ENCODE results near the gene ATP5MC3. TPM values are rescaled to one million over a fixed set of nuclear protein-coding genes. Genes with fewer than 3 reads are reported as not detected.

Gene ATP5MC3
- total RNA-seq, 1 donor from 2014 or later: 64.4 TPM

DNA sequence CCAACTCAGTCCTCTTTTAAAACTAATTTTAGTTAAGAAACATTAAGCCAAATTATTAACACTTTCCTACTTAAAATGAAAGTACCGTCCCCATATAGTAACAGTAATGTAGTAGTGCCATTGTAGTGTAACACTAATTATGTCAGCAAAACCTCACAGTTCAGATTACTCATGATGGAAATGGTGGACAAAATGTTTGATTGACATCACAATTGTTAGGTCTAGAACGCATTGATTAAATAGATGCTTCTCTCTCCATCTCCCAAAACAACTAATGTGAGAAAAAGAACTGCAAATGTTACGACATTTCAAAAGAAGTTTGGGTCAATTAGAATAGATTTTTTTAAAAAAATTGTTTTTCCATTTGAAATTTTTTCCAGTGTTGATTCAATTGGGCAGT, 12.3 kb downstream of the ATP5MC3 start:
- FAIRE-seq (no peak), DNase-seq (ENCODE audit: low spot score in 2 of 2) (no peak)

DNA sequence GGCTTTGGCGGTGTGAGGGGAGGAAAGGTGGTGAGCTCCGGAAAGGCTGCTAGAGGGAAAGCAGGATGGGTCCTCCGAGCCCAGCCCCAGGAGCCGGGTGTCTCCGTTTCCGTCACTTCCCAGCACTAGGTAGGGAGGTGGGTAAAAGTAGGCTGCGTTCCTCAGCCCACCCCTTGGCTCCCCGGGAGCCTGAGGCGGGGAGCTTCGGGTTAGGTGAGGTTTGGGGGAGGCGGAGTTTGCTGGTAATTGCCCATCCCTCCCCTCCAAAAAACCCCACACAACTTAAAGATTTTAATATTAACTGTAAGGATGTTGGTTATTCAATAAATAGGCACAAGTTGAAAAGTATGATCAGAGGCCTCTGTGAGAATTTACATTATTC, 13.0 kb downstream of the ATP5MC3 start:
- FAIRE-seq (no peak), DNase-seq (ENCODE audit: low spot score in 2 of 2) (no peak)

DNA sequence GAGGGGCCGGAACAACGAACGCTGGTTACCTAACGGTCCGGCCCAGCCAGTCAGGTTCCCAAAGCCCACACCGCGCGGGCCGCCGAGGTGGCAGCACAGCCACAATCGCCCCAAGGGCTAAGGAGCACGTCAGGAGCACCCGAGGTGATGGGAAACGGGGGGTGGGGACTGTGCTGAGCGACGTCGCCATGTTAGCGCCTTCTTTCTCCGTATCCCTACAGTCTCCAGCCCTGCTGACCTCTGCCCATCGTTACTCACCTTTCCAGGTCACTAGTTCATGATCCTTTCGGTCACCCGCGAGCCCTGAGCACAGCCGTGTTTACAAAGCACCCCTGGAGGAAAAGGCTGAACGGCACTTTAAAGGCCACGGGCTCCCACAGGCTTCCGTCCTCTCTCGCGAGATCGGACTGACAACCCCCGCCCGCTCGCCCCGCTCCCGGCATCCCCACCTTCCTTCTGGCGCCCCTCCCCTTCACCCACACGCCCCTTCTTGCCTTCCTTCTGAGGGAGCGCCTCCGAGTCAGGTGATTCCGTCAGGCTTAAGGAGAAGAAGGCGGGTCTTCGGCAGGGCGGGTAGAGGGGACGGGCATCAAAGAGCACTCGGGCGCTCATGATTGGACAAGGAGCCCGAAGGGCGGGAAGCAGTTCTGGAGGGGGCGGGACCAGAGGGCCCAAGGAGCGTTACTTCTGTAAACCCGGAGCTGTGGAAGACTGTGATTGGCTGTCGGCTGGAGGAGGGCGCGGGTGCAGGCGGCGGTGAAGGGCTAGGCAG, 13.5 kb downstream of the ATP5MC3 start, which contains the start of gene ATF2:
TSS of gene ATF2 (minus strand) at position 412 of the 772 bp plus-strand sequence. CDS start 31,760 bp downstream, outside the sequence.
- DNase-seq (ENCODE audit: low spot score in 2 of 2) (peak; percentile 74 to 88), FAIRE-seq (peak; percentile 75)

DNA sequence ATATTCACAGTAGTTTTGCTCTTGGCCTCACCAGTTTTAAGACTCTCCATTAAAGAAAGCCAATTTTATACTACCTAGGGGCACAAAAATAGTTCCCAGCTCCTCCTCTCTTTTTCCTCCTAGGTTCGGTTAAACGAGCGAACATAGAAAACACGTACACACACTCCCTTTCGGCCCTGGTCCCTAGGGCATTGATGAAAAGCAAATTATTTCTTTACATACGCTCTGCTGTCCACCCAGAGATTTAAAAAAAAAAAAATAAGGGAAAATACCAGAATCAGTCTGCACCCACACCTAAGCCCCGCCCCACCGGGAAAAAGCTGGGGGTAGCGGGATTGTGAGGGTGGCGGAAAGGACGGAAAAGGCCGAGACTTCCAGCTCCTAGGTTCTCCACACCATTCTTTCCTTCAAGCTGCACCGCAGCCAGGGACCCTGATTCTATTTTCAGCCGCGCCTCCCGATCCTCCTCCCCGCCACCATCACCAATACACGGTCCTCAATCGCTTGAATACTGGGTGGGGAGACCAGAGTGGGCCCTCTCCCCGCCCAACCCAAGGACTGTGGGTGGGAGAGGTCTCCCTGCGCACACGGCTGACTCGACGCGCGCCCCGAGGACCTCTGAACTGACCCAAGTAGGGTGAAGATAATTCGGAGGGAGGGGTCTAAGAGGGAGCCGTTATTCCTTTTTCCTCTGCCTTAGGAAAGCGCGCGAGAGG, 14.3 kb downstream of the ATP5MC3 start:
- DNase-seq (ENCODE audit: low spot score in 2 of 2): peak in 1 of 2 donors; percentile 18
- no peak for FAIRE-seq

DNA sequence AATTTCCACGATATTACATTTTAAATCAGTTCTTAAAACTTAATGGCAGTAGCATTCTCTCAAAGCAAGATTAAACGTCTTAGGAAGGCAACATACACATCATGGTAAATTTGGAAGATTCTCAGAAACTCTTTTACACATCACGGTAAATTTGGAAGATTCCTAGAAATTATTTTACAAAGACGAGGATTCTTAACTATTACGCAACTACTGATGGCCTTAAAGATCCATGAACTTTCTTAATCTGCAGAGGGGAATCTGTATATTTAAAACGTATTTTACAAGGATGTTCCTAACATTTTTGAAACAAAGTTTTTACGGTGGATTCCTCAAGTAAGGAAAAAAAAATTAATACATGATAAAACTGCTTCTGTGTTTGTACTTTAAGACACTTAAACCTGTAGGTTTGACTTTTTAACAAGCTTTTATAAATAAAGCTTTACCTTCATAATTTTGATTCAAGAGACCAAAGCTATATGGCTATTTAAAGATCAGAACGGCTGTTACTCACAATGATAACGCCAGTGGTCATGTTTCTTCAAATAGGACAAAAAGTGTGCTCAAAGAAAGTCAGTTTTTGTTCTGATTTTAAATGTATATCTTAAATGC, 15.2 kb downstream of the ATP5MC3 start:
- DNase-seq (ENCODE audit: low spot score in 2 of 2) (no peak), FAIRE-seq (no peak)

DNA sequence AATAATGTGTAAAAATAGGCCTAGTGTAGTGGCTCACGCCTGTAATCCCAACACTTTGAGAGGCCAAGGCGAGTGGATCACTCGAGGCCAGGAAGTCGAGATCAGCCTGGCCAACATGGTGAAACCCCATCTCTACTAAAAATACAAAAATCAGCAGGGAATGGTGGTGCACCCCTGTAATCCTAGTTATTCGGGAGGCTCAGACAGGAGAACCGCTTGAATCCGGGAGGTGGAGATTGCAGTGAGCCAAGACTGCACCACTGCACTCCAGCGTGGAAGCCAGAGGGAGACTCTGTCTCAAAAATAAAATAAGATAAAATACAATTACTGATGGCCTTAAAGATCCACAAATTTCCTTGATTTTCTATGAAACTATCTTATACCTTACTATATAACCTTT, 17.3 kb downstream of the ATP5MC3 start:
- DNase-seq (ENCODE audit: low spot score in 2 of 2): no peak
- FAIRE-seq: no peak

DNA sequence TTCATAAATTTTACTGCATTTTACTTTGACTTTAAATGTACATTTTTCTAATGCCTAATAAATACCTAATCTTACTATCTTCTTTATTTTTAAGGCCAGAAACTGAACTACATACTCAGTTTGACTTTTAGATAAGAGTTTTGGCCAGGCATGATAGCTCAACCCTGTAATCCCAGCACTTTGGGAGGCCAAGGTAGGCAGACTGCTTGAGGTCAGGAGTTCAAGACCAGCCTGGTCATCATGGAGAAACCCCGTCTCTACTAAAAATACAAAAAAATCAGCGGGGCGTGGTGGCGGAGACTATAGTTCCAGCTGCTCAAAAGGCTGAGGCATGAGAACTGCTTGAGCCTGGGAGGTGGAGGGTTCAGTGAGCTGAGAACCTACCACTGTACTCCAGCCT, 22.6 kb downstream of the ATP5MC3 start:
- DNase-seq (ENCODE audit: low spot score in 2 of 2) (no peak), FAIRE-seq (no peak)

DNA sequence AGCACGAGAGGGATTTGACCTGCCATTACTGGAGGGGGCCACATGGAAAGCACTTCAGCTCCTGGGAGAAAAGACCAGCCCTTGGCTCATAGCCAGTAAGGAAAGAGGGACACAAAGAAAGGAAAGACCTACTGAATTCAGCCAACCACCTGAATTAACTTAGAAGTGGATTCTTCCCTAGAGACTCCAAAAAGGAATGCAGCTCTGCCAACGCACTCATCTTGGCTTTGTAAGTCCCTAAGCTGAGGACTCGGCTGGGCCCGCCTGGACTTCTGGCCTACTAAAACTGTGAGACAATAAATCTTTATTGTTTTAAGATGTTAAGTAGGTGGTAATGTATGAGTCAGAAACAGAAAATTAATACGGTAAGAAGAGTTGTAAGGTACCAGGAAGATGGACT, 25.0 kb downstream of the ATP5MC3 start:
- FAIRE-seq (no peak), DNase-seq (ENCODE audit: low spot score in 2 of 2) (no peak)

DNA sequence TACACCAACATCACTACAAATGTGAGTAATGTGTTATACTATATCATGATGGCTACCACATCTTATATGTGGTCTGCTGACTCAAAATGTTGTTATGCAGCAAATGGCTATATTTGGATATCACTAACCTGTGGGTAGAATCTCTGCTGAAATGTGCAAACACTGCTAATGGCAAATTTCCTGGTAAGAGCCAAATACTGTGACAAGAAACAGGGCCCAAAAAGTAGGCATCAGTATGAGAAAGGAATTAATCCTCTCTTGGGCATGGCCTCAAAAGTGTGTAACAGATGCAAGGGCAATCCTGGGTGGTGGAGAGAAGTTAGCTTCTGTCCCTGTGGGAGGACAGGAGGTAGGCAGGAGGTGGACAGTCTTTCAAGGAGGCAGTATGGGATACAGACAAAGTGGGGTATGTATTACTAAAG, 26.8 kb downstream of the ATP5MC3 start:
- DNase-seq (ENCODE audit: low spot score in 2 of 2): no peak

DNA sequence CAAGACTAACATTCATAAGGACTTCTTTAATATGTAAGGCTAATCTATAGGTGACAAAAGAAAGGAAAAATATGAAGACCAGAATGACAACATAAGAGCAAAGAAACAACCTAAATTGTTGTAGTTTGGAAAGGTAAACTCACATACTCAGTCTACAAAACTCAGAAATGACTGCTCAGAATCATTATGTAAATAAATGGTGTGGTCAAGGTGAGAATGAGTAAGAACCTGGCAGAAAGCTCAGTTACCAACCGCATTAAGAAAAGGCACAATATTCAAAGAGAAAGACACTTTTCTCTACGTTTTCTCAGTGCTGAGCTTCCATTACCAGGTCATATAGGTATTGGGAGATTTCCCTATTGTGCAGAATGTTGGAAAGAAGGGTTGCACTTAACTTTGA, 29.3 kb downstream of the ATP5MC3 start:
- DNase-seq (ENCODE audit: low spot score in 2 of 2) (no peak), FAIRE-seq (no peak)

More for the DNA sequence above, 26.8 kb downstream of the ATP5MC3 start:
- no peak for FAIRE-seq

DNA sequence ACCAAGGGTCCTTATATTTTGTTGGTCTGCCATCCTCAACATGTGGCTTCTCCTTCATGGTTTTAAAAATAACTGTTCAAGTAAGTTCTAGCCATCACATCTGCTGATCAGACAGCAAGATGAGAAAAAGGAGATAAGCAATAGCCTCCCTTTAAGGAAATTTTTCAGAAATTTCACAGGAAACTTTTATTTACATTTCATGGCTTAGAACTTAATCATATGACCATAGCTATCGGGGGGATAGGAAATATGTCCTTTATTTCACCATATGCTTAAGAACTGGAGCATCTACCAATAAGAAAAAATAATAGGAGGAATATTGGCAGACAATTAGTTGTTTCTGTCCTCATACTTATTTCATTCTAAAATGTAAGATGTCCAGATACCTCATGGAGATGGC, 29.7 kb downstream of the ATP5MC3 start:
- FAIRE-seq (no peak), DNase-seq (ENCODE audit: low spot score in 2 of 2) (no peak)

DNA sequence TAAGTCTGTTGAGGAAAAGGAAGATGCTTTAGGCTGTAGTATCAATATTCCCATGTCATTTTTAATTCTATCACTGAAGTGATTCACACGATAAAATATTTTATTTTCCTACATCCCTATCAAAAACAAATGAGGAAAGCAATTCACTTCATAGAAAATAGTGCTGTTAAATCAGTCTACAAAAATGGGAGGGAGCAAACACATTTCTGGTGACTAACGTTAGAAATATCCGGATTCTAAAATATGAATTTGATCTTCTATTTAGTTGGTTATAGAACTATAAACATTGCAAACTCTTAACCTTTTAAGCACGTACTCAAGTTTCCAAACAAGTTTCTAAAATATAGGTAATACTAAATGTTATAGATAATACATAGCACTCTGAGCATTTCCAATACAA, 34.3 kb downstream of the ATP5MC3 start:
- no peak for DNase-seq (ENCODE audit: low spot score in 2 of 2)

DNA sequence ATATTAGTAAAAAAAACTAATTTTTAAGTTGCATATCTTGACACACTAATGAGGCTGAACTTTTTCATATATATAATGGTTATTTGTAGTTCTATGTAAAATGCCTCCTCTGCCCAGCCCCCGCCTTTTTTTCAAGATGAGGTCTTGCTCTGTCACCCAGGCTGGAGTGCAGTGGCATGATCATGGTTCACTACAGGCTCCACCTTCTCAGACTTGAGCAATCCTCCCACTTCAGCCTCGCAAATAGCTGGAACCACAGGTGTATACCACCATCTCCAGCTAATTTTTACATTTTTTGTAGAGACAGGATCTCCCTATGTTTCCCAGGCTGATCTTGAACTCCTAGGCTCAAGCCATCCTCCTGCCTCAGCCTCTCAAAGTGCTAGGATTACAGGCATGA, 37.8 kb downstream of the ATP5MC3 start:
- FAIRE-seq (no peak), DNase-seq (ENCODE audit: low spot score in 2 of 2) (no peak)

More for the DNA sequence above, 34.3 kb downstream of the ATP5MC3 start:
- peak; percentile 28 for FAIRE-seq

DNA sequence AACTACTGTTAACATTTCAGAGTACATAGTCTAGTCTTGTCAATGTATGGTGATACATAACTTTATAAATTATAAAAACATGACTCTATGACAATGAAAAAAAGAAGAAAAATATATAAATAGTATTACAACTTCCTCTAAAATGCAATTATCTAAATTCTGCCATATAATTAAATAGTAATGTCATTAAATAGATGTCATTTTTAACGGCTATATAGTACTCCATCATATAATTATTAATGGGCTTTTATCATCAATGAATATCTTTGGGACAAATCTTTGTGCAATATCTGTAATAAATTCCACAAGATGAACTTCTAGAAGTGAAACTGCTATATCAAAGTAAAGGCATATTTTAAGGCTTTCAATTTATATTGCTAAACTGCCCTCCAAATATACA, 38.3 kb downstream of the ATP5MC3 start:
- FAIRE-seq (no peak), DNase-seq (ENCODE audit: low spot score in 2 of 2) (no peak)

DNA sequence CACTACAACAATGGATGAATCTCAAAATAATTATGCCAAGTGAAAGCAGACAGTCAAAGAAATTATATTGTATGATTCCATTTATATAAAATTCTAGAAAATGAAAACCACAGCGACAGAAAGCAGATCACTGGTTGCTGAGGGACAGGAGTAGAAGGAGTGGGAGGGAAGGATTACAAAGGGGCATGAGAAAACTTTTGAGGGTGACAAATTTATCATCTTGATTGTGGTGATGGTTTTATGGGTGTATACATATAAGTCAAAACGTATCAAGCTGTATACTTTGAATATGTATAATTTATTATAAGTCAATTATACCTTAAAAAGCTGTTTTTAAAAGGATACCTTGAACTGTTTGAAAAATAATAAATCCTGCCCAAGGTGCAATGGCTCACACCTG, 41.2 kb downstream of the ATP5MC3 start:
- no peak for FAIRE-seq
- no peak for DNase-seq (ENCODE audit: low spot score in 2 of 2)

DNA sequence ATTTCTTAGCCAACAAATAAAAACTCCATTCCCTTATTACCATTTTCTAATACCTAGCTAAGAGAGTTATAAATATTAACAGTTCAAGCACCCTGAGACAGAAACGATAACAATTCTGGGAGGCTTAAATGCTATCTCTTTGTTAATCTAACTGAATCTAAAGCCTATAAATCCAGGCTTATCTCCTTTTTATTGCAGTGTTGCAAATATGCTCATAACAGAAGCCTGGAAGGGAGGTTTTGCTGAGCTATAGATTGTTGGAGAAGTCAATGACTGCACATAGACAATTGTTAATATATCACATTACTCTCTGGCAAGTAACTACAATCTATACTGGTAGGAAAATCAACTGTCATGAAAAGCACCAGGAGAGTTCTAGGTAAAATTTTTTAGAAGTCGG, 43.7 kb downstream of the ATP5MC3 start:
- DNase-seq (ENCODE audit: low spot score in 2 of 2) (no peak), FAIRE-seq (no peak)

DNA sequence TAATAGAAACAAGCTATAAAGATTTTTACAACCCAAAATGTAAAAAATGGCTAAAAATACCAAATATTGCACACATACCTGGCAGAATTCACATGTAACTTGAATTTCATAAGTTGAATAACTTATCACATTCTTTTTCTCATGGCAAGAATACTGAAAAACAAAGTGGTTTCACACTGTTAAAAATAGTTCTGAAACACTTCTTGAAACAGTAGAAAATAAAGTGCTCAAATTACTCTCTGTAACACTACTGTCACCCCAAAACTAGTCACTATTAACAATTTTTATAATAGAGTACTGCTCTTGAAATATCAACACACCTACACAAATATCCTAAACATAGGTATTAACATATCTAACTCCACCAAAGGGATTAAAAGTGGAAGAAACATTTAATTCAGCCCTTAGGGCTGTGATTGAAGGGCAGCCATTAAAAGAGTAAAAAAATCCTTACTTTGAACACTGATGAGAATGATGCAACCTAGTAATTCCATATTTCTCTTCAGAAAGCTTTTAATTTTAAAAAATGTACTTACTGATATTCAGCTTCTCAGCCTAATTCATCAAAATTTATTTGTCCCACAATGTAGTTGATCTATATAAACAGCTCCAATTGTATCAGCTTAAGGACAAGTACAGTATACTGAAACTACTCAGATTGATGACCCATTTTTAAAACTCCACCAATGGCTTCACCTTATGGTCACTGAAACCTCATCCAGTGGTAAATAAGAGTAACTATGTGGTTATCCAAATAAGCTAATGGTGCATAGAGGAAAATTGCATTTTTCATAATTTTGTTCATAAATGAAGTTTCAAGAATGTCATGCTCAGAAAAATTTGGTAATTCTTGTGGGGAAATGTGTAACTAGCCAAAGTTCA, 44.9 kb downstream of the ATP5MC3 start:
- no peak for FAIRE-seq
- no peak for DNase-seq (ENCODE audit: low spot score in 2 of 2)

DNA sequence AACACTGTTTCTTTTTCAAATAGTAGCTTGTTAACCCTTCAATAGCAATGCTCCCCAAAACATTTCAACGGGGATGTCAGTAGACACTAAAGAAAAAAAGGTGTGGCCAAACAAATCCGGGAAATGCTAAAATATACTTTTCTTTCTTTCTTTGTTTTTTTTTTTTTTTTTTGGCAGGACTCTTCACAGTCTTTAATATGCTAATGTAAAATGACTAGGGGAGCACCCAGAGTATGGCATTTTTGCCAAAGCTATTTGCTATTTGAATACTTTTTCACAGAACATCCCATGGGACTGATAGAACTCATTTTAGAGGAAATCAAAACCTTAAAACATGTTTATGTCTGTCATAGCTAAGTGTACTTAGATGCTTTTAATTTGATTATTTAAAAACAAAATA, 45.6 kb downstream of the ATP5MC3 start:
- no peak for FAIRE-seq

DNA sequence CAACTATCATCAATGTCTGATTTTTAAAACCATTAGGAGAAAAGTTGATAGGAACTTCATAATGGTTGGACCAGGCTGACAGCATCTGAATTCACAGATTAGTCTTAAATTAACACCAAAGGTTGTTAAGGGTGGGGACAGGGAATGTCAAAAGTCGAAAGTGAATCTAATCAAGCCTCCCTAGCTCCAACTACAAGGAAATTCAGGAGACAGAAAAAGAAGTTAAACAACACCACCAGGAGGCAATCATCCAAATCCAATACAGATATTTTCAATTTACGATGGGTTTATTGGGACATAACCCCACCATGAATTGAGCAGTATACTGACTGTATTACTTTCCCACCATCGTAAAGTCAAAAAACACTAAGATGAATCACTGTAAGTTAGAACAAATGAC, 46.3 kb downstream of the ATP5MC3 start:
- FAIRE-seq (no peak), DNase-seq (ENCODE audit: low spot score in 2 of 2) (no peak)

More for the DNA sequence above, 45.6 kb downstream of the ATP5MC3 start:
- no peak for DNase-seq (ENCODE audit: low spot score in 2 of 2)

DNA sequence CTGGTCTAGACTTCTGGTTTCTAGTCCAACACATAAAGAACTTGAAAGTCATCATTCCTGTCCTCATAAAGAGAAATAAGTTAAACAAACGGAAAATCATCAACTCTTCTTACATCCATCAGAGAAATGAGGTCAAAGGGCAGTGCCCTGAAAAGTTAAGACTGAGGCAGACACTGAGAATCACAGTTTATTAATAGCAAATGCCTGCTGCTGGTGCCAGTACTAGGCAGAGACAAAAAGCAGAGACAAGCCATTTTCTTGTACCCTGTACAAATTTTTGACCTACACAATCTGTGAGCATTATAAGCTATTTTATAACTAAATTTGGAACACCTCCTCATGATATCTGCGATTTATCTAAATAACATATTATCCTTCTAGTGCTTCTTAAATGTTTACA, 50.3 kb downstream of the ATP5MC3 start:
- DNase-seq (ENCODE audit: low spot score in 2 of 2): no peak
- no peak for FAIRE-seq
